ENCODE measurements around the gene CD81.

GRCh38 chr11:2352420-2352819 lies 24.7 kb upstream of the CD81 start:
- TF ChIP-seq, protein P1, sequence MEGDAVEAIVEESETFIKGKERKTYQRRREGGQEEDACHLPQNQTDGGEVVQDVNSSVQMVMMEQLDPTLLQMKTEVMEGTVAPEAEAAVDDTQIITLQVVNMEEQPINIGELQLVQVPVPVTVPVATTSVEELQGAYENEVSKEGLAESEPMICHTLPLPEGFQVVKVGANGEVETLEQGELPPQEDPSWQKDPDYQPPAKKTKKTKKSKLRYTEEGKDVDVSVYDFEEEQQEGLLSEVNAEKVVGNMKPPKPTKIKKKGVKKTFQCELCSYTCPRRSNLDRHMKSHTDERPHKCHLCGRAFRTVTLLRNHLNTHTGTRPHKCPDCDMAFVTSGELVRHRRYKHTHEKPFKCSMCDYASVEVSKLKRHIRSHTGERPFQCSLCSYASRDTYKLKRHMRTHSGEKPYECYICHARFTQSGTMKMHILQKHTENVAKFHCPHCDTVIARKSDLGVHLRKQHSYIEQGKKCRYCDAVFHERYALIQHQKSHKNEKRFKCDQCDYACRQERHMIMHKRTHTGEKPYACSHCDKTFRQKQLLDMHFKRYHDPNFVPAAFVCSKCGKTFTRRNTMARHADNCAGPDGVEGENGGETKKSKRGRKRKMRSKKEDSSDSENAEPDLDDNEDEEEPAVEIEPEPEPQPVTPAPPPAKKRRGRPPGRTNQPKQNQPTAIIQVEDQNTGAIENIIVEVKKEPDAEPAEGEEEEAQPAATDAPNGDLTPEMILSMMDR (IDR thresholded peaks at IDR 0.05) = no peak
- no peak for TF ChIP-seq POLR2A (IDR thresholded peaks at IDR 0.05)

Data from thyroid gland (tissue), 4 donors.